HG02623 (cell line): Measurements from ENCODE around the gene NLK.
"Not testable (repeated sequence)": the region's sequence is repeated elsewhere in the genome, so short reads cannot be mapped to it uniquely, and the experiment has no call there.

ENCODE experiments used
- ATAC-seq: cut with Tn5 transposase; IDR thresholded peaks from one replicate; pipeline ENCODE4 v1.9.1; 2021; ENCODE audit warnings: moderate library complexity; ENCODE audit not compliant: unreplicated experiment

NLK gene

GRCh38 chr17:28147017-28147416, 104.5 kb downstream of the NLK start:
- ATAC-seq = no peak

GRCh38 chr17:28151001-28151400, 108.5 kb downstream of the NLK start:
- ATAC-seq = no peak

GRCh38 chr17:28154214-28154613, 111.7 kb downstream of the NLK start:
- ATAC-seq = no peak

GRCh38 chr17:28155405-28155804, 112.9 kb downstream of the NLK start:
- not testable (repeated sequence) for ATAC-seq

GRCh38 chr17:28159004-28159403, 116.5 kb downstream of the NLK start:
- ATAC-seq = no peak

GRCh38 chr17:28159924-28160323, 117.4 kb downstream of the NLK start:
- ATAC-seq = no peak

- ATAC-seq = no peak
These were observed 118.1 kb downstream of the NLK start for GRCh38 chr17:28160610-28161009.

GRCh38 chr17:28161311-28161710, 118.8 kb downstream of the NLK start:
- no peak for ATAC-seq

- ATAC-seq = no peak
These were observed 124.0 kb downstream of the NLK start for GRCh38 chr17:28166478-28166877.

GRCh38 chr17:28169621-28170349, 127.3 kb downstream of the NLK start:
- no peak for ATAC-seq

- ATAC-seq = no peak
These were observed 128.3 kb downstream of the NLK start for GRCh38 chr17:28170771-28171170.

- ATAC-seq = no peak
These were observed 130.6 kb downstream of the NLK start for GRCh38 chr17:28173031-28173561.

GRCh38 chr17:28173801-28174200, 131.3 kb downstream of the NLK start:
- ATAC-seq = no peak

- ATAC-seq = no peak
These were observed 132.0 kb downstream of the NLK start for GRCh38 chr17:28174352-28175046.

GRCh38 chr17:28177351-28177750, 134.9 kb downstream of the NLK start:
- no peak for ATAC-seq

- ATAC-seq = no peak
These were observed 136.3 kb downstream of the NLK start for GRCh38 chr17:28178800-28179199.

GRCh38 chr17:28180449-28180848, 138.0 kb downstream of the NLK start:
- ATAC-seq = no peak

GRCh38 chr17:28181568-28181967, 139.1 kb downstream of the NLK start:
- no peak for ATAC-seq

- no peak for ATAC-seq
These were observed 140.1 kb downstream of the NLK start for GRCh38 chr17:28182559-28182958.

GRCh38 chr17:28185658-28186057, 143.2 kb downstream of the NLK start:
- ATAC-seq = no peak

- ATAC-seq = not testable (repeated sequence)
These were observed 144.0 kb downstream of the NLK start for GRCh38 chr17:28186472-28186871.

- no peak for ATAC-seq
These were observed 145.5 kb downstream of the NLK start for GRCh38 chr17:28187931-28188330.
